ENCODE data around the gene CBX7. TPM values are rescaled to one million over a fixed set of nuclear protein-coding genes. Genes with fewer than 3 reads are reported as not detected.
"Not testable (repeated sequence)": the region's sequence is repeated elsewhere in the genome, so short reads cannot be mapped to it uniquely, and the experiment has no call there.

The CBX7 gene
- total RNA-seq, 4 donors from 2014 or later: 4.7 to 56.1 (median 19.5) TPM

GRCh38 chr22:39174498-39175352, 22.2 kb upstream of the CBX7 start:
- Histone ChIP-seq H3K4me3 (peak overlapping the region in 1 of 4 donors; percentile 9), H3K9me3 (no peaks in the 10 kb centered on the region), H3K4me1 (peaks cover 26 to 90% (median 48%) of the 10 kb centered on the region in 3 donors), H3K36me3 (no peaks in the 10 kb centered on the region), H3K27ac (peak overlapping the region; percentile 50 to 81 (median 70)), H3K27me3 (peaks cover 0 to 5% (median 0%) of the 10 kb centered on the region in 4 donors)
- no peak for TF ChIP-seq CTCF (IDR thresholded peaks at IDR 0.05)
- TF ChIP-seq POLR2A (IDR thresholded peaks at IDR 0.05): no peak
- 15 to 29% methylated on average over 14 to 18 of the region's 22 CpGs for WGBS, 2 donors
- intact Hi-C loops (cut with DNase I): no loop called here
- DNase-seq: no peak

- Histone ChIP-seq H3K27me3 (peaks cover 0 to 5% (median 0%) of the 10 kb centered on the region in 4 donors), H3K4me1 (peaks cover 26 to 82% (median 48%) of the 10 kb centered on the region in 3 donors), H3K9me3 (no peaks in the 10 kb centered on the region), H3K4me3 (no peak overlapping the region), H3K36me3 (no peaks in the 10 kb centered on the region), H3K27ac (peak overlapping the region; percentile 50 to 81 (median 70))
- TF ChIP-seq CTCF (IDR thresholded peaks at IDR 0.05) (no peak), POLR2A (IDR thresholded peaks at IDR 0.05) (no peak)
- WGBS, 2 donors: 51 to 56% methylated on average over 7 to 11 of the region's 11 CpGs
- DNase-seq: no peak
- intact Hi-C loops (cut with DNase I): no loop called here
Measured at GRCh38 chr22:39173787-39174497, 21.5 kb upstream of the CBX7 start.

- H3K4me3 ChIP-seq: no peak overlapping the region
- H3K27ac ChIP-seq: peak overlapping the region; percentile 50 to 81 (median 70)
- H3K9me3 ChIP-seq: no peaks in the 10 kb centered on the region
- no peaks in the 10 kb centered on the region for H3K36me3 ChIP-seq
- peaks cover 0 to 5% (median 0%) of the 10 kb centered on the region in 4 donors for H3K27me3 ChIP-seq
- H3K4me1 ChIP-seq: peaks cover 26 to 77% (median 48%) of the 10 kb centered on the region in 3 donors
- no peak for DNase-seq
- whole genome bisulfite sequencing, 2 donors: 87 to 93% methylated on average over 13 to 16 of the region's 16 CpGs
- intact Hi-C loops (cut with DNase I): no loop called here
- TF ChIP-seq CTCF (IDR thresholded peaks at IDR 0.05) (no peak), POLR2A (IDR thresholded peaks at IDR 0.05) (no peak)
Measured at GRCh38 chr22:39173050-39173706, 20.7 kb upstream of the CBX7 start.

GRCh38 chr22:39172265-39173049, 20.0 kb upstream of the CBX7 start:
- peaks cover 26 to 71% (median 47%) of the 10 kb centered on the region in 3 donors for H3K4me1 ChIP-seq
- DNase-seq: not testable (repeated sequence)

More at GRCh38 chr22:39172265-39173049, 20.0 kb upstream of the CBX7 start:
- H3K4me3 ChIP-seq; H3K9me3 ChIP-seq; intact Hi-C loops (cut with DNase I); H3K36me3 ChIP-seq; H3K27me3 ChIP-seq: not testable (repeated sequence)
- peak overlapping the region in 3 of 4 donors; percentile 67 to 81 (median 72) for H3K27ac ChIP-seq
- 84 to 85% methylated on average over 10 to 11 of the region's 11 CpGs for WGBS, 2 donors

Measured in esophagus squamous epithelium (tissue), 5 donors.